Hindlimb muscle (tissue), 1 donor: ENCODE measurements around the gene CDH4. TPM values are rescaled to one million over a fixed set of nuclear protein-coding genes. Genes with fewer than 3 reads are reported as not detected.
A peak's percentile ranks its signal among the peaks of the same experiment; 100 is the strongest.

Source experiments
- DNase-seq: peaks from one replicate; pipeline ENCODE4 v3.0.0-alpha.2; 2013
- polyA plus RNA-seq: library from polyadenylated mRNA; unstranded; fragments of 120-200 nt; gene quantifications from one replicate; pipeline ENCODE4 v1.2.1, GENCODE V29; 2013; ENCODE audit not compliant: insufficient read length

CDH4 gene
- polyA plus RNA-seq, 1 donor: 1.0 TPM

DNA sequence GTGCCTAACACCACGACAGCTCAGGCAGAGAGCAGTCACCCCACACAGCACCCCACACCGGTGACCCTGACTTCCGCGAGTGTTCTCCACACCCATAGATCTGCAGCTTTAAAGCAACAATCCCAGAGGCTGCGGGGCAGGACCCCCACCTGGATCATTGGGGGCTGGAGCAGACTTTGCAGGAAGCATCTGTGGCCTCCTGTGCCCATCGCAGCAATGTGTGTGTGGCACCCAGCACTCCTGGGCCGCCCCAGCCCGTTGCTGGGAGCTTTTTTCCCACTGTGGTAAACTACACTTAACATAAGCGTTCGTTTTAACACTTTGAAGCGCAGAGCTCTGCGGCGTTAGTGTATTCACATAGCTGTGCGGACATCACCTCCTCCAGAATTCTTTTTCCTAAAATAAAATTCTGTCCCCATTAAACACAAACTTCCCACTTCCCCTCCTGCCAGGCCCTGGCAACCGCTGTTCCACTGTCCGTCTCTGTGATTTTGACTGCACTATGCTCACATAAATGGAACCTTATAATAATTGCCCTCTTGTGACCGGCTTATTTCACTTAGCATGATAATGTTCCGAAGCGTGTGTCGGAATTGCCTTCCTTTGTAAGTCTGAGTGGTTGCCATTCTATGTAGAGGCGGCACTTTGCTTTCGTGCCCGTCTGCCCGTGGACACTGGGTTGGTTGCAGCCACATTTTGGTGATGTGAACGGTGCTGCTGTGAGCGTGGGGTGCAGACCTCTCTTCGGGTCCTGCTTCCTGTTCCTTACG, 382.5 kb downstream of the CDH4 start:
- no peak for DNase-seq

DNA sequence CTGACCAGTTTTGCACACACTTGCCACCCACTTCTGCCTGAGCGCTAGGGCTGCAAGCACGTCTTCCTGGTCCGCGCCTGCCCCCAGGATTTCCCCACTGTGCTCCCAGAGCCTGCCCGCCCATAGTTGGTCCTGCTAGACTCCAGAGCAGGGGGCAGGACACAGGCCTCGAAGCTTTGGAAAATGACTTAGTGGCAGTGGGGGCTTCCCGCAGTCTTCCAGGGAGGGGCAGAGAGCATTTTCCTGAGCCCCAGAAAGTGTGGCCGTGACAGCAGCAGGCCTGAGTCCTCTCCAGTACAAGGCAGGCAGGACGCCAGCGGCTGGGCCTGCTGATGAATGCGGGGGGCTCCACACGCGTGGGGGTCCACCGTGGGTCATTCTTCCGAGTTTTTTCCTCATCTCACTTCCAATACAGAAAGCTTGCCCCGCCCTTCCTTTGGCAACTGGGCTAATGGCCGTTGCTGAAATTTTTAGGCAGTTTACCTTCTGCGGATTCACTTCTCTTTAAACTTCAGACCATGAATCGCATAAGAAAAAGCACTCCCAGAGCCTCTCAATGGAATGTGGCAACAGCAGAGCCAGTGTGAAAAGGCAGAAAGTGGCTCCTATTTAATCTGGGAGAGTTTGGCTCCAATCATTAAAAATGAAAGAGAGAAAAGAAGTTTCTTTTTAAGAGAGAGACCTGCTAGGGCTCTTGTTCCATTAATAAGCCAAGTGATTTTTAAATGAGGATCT, 383.8 kb downstream of the CDH4 start:
- DNase-seq: no peak

DNA sequence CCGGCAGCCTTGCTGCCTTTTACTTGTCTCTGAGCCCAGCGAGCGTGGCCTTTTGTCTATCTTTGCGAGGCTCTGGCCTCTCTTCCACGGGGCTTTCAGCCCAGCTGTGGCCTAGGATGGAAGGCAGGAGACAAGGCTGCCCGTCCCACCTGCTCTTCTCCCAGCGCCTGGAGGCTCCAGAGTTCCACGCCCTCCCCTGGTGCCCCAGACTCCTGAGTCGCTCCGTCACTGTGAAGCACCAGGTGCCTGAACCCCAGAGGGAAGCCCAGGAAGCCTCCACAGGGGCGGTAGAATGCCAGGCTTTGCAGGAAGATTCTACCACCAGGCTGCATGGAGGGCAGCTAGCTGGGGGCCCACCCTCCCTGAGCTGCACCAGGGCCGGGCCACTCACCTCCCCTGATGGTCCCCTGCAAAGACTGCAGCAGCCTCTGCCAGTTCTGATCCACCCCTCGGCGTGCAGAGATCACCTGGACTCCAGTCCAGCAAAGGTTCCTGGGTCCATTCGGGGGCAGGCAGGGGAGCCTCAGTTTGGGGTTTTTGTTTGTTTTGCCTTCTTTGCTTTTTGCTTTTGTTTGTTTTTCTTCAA, 384.6 kb downstream of the CDH4 start:
- DNase-seq: no peak

DNA sequence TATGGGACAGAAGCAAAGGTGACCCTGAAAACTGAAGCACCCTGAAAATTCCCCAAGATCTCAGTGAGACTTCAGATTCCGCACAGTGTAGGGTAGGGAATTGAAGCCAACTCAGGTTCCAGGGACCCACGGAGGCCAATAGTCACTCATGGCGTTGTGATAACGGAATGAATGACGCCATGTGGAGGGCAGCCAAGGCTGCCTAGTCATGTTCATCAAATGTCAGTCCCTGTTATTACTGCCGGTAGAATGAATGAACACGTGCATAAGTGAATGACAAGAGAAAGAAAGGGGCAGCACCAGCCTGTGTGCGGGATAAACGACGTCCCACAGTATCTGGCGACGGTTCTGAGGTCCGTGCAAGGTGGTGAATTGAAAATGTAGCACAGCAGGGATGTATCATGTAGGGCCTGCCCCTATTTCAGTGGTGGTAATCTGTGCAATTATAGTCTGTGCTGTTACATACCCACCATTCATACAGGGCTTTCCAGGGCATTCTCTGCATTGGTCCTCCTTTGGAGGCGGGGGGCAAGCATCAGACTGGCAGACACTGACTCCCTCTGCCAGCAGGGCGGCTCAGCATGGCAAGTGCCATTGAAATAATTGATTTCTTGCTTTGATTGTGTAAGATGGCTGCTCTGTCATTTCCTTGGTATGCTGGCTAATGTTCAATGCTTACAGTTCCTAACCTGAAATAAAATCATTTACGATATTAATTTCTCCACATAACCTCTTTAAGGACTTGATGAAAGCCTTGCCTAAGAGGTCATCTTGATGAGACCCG, 386.9 kb downstream of the CDH4 start:
- DNase-seq: no peak

DNA sequence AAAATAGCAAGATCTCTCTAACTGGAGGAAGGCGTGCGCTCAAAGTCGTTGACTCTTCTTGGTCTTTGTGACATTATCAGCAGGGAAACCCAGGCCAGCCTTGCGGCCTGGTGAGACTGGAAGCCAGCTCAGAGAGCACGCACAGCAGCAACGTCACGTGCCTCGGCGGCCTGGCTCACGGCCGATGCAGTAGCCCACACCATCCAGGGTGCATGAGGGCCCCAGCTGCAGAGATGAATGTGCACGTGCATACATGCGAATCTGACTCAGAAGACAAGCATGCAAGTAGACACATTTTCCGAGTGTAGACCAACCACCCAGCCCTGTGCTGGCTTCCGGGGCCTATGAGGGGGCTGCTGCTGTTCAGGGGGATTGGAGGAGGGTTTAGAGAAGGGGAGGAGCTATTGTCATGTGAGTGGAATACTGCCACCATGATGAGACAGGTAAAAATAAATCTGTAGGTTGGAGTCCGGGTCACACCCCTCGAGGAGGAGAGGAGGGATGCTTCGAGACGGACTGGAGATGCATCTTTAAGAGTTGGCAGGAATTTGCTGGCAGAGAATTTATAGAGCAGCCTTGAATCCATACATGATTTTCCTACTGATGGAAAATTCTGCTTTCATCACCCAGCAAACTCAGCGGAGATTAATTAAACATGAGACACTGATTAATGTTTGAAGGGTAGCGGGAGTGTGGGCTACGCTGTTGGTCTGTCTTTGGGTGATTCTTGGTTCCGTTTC, 388.2 kb downstream of the CDH4 start:
- DNase-seq: no peak

DNA sequence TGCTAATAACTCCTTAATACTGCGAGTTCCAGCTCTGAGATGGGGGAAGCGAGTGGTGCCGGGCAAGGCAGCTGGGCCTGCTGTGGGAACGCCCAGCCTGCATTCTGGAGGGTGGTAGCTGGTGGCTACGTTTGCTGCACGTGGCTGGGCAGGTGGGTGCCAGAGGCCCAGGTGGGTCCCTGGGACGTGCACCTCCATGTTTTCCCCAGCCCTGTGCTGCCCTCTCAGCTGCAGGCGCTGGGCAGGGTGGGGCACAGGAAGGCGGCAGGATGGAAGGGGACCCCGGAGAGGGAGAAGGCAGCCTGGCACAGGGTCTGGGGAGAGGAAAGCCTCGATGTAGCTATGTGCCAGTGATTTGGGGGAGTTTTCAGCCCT, 388.8 kb downstream of the CDH4 start:
- no peak for DNase-seq

DNA sequence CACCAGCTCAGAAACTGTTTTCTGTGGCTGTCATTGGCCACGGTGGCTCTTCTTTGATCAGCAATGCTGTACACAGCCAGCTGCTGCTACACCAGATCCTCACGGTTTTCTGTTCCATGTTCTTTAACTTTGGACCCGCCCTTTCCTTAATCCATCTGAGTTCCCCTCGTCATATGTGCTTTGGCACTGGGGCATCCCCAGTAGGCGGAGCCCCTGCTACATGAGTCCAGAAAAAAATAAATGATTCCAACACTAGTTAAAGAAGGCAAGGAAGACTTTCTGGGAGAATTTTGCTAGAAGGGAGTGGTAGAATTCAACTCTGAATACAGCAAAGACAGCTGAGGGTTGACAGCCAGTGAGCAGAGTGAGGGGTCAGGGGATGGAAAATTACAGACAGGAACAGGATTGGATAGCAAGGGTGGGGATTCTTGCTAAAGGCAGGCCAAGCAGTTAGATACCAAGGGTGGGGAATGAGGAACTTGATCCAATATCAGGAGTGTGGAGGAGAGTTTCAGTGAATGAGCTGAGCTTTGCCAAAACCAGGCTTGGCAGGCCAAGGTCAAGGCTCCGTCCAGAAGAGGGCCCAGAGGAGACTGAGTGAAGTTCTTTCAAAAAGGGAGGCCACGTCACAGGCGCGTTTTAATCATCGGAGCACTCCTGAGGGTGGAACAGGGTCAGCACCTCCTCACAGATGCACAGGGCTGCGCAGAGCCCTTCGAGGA, 391.8 kb downstream of the CDH4 start:
- DNase-seq: peak; percentile 69

DNA sequence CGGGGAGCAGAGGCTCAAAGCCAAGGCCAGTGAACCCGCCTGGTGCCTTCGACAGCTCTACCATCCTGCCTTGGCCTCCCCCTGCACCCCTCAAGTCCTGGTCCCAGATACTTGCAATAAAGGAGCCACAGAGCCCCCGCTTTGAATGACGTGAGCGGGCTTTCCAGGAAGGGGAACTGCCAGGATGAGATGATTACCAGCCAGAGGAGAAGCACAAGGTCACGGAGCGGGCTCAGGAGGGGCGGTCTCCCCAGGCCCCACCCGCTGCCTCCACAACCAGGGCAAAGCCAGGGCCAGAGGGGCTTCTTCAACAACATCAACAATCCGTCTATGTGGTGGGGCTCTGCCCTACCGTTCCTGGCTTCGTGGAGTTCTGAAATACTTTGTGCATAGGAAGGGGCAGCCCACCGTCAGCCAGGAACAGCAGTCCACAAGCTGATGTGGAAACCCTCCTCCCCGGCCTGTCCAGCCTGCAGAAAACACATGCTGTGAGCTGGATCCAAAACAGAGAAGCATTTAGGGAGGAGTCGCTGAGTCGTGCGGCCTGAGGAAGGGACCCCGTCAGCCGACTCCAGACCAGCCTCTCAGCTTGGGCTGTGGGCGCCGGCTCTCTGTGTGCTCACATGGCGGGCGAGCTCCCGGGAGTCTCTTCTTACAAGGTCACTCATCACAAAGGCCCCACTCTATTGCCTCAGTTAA, 392.5 kb downstream of the CDH4 start:
- DNase-seq: peak; percentile 56

DNA sequence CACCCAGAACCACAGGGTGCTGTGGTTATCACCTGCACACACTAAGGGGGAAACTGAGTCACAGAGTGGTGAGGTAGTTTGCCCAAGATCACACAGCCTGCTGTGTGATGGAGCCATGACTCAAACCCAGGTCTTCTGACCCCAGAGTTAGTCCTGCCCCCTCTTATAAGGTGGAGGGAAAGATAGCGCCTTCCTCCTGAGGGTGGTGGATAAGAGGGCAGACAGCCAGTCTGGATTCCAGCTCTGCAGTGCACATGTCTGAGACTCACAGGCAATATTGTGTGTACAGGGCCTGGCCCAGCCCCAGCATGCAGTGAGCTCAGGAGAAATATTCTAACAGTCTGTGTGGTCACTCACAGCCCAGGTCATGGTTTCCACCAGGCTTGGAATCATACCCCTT, 393.7 kb downstream of the CDH4 start:
- no peak for DNase-seq

DNA sequence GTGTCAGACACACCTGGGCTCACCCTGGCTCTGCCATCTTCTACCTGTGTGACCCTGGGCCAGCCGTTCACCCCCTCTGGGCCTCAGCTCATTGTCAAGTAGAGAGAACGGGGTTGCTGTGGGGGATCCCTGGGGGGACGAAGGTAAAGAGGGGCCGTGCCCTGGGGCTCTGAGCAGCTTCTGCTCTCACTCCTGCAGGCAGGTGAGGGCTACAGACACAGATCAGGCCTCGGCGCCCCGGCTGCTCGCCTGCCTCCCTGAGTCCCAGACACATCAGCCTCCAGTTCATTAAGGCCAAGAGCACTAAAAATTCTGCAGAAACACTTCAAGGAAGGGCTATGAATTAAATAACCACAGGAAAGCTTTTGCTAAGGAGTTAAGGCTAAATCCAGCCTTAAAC, 394.4 kb downstream of the CDH4 start:
- DNase-seq: no peak

DNA sequence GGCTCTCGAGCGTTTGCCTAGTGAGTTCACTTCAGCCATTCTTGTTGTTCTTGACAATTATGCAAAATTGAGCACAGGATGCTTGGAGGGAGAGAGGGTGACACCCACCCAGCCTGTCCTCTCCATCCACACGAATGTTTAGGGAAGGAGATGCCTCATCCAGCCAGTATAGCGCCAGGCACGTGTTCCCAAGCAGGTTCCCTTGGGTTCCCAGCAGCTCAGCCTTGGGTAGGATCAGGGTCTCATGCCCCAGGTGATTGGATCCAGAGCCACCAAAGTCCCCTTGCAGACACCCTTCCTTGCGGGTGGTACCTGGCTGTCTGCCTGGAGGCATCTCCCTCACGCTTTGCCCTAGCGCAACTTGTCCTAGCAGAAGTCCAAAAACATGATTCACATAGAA, 394.9 kb downstream of the CDH4 start:
- DNase-seq: no peak

DNA sequence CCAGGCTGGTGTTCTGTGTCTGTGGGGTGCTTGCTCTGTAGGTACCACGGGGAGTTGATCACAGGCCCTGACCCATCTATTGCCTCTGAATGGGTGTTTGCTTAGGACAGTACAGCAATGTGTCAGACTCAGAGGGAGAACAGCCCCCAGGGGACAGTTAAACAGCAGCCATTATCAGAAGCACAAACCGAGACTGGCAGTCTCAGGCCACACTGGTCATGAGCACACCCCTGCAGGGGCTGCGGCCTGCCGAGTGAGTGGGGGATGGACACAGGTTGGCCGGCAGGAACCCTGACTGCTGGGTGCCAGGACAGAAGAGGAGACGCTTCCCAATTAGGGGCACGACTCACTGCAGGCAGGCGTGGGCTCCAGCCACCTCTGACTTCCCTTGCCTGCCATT, 395.6 kb downstream of the CDH4 start:
- DNase-seq: no peak

DNA sequence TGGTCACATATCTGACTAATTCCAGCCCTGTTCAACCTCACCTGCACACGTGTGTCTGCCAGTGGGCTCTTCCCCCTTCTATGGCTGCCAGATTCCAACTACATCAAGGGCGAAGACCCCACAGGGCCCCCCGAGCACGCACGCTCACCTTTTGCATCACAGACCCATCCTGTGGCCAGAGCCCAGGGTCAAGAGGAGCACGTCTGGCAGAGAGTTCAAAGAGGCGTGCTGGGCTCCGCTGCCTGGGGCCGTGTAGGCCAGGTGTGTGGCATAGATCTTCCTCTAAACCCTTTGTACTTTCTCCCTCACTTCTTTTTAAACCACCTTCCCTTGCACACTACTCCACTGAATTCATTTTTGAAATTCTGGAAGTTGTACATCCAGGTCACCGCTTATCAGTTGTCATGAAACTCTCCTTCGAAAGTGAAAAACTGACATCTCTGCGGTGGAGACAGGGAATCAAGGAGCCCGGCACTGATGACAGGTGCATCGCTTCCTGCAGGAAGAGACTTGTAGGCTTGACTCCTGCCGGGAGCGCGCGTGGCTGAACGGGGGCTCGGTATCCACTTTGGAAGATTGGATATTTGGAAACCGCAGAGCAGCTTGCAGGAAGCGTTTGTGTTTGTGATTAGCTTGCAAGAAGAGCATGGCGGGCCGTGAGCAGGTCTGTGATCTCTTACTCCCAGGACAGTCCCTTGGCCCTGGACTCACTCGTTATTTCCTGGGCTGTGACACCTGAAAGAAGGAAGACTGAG, 397.2 kb downstream of the CDH4 start:
- no peak for DNase-seq

DNA sequence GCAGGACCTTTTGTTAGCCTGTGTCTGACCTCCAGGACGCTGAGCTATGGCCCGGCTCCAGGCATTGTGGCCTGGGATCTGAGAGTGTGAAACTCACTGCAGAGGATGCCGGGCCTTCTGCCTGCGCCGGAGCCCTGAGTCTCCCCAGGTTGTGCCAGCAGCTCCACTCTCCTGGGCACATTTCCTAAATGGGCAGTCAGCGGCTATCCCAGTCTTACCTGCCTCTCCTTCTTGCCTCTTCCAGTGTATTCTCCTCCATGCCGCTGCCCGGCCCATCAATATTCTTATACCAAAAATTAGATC, 397.8 kb downstream of the CDH4 start:
- no peak for DNase-seq

DNA sequence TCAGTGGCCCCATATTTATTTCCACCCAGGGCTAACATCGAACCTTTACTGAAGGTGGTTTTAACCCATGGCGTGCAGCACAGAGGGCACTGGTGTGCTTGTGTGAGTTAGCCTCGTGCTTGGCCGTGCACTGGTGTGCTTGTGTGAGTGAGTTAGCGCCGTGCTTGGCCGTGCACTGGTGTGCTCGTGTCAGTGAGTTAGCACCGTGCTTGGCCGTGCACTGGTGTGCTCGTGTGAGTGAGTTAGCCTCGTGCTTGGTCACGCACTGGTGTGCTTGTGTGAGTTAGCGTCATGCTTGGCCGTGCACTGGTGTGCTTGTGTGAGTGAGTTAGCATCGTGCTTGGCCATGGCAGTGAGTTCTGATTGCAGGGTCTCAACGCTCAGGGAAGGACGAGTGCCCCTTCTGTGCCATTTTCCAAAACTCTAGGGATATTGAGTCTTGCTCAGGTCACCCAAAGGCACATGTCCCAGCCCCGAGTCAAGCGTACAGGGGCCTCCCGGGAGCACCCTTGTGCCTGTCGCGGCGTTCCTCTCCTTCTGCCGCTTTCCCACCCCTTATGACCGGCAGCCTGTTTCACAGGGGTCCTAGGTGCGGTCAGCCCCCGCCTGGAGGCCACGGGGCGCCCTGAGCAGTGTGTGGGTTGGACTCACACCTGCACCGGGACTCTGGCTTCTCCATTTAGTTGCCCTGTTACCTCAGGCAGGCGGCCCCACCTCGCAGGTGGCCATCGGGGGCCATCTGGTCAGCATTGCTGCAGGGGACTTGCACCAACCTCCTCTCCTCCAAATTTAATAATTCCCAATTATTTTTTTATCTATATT, 399.1 kb downstream of the CDH4 start:
- DNase-seq: no peak

DNA sequence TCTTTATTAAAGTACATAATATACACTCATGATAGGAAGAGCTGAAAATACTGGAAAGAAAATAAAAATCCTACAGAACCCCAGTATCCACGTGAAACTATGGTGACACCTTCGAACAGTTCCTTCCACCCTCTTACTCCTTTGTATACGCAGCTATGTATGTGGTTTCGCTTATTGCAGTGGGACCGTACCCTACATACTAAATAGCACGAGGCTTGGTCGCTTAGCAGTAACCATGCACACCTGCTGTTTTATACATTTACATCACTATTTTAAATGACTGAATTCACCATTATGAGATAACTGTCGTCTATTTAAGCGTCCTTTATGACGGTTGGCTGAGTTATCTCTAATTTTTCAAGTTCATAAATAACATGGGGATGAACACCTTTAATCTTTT, 400.1 kb downstream of the CDH4 start:
- no peak for DNase-seq

DNA sequence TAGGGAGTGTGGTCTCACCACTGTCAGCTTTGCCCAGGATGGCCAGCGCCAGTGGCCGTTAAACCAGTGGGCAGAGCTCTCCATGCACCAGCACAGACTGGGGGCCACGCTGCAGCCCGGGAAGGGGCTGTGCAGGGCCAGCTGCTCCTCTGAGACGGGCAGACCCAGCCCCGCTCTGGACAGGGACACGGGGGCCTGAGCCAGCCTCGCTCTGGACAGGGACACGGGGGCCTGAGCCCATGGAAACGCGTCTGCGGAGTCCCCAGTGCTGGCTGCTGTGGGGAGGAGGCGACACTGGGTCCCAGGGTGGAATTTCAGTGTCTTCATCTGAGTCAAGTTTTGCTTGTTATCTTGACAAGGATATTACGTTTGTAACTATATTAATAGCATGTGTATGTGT, 402.7 kb downstream of the CDH4 start:
- DNase-seq: no peak

DNA sequence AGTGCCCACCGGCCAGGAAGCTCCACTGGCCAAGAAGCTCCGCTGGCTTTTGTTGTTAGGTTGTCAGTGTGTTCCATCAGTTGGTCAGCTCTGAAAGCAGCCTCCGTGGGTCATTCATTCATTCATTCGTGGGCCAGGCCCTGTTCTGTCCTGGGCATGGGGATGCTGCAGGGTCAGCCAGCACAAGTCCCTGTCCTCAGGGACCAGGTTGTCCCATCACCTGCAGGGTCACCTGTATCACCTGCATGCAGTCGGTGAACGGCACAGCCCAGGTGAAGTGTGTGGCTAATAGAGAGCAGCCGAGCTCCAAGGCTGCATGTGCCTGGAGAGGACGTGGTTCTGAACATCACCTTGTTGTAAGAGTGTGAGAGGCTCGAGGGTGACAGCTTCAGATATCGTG, 403.5 kb downstream of the CDH4 start:
- DNase-seq: no peak

DNA sequence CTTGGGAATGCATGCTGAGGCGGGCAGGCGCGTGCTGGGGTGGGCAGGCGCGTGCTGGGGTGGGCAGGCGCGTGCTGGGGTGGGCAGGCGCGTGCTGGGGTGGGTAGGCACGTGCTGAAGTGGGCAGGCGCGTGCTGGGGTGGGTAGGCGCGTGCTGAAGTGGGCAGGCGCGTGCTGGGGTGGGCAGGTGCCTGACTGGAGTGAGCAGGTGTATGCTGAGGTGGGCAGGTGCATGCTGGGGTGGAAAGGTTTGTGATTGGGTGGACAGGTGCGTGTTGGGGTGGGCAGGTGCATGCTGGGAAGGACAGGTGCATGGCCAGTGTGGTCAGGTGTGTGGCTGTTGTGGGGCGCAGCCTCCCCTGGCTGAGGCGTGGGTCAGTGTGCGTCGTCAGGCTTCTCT, 404.1 kb downstream of the CDH4 start:
- DNase-seq: no peak
